GM19193 (cell line): Measurements from ENCODE around the gene SH3GLB1.

Experiments
- POLR2A ChIP-seq: IDR thresholded peaks from 4 replicates; pipeline ENCODE4 v1.6.1; 2011; ENCODE audit not compliant: insufficient read depth, insufficient read length; ENCODE audit errors: extremely low read depth

Gene SH3GLB1

GRCh38 chr1:86779308-86780191 is 75.2 kb downstream of the SH3GLB1 start:
- TF ChIP-seq POLR2A: no peak

GRCh38 chr1:86782482-86782881 is 78.1 kb downstream of the SH3GLB1 start:
- no peak for TF ChIP-seq POLR2A

GRCh38 chr1:86787621-86788020 is 83.2 kb downstream of the SH3GLB1 start:
- no peak for TF ChIP-seq POLR2A

GRCh38 chr1:86788300-86789206 is 84.2 kb downstream of the SH3GLB1 start:
- no peak for TF ChIP-seq POLR2A

- no peak for TF ChIP-seq POLR2A
Observed at GRCh38 chr1:86795316-86795715, 90.9 kb downstream of the SH3GLB1 start.
